Effector memory CD4-positive, alpha-beta T cell (primary cell): ENCODE measurements around the gene GGCX.

Experiments
- DNase-seq, 3 donors: peaks; one replicate each; pipeline ENCODE4 v3.0.0-alpha.2; 2020
- H3K27ac ChIP-seq: 2 replicates; pipeline ENCODE4 v1.7.0; 2013; ENCODE audit warnings: mild to moderate bottlenecking, low read length, moderate library complexity; ENCODE audit not compliant: insufficient read depth, poor library complexity, severe bottlenecking
- H3K27me3 ChIP-seq: replicated peaks from 2 replicates; pipeline ENCODE4 v1.7.0; 2013; ENCODE audit warnings: mild to moderate bottlenecking, low read length; ENCODE audit not compliant: insufficient read depth, control insufficient read depth, poor library complexity, severe bottlenecking
- H3K36me3 ChIP-seq: 2 replicates; pipeline ENCODE4 v1.7.0; 2013; ENCODE audit warnings: mild to moderate bottlenecking, low read length, moderate library complexity; ENCODE audit not compliant: control insufficient read depth, insufficient read depth
- H3K4me1 ChIP-seq: 2 replicates; pipeline ENCODE4 v1.7.0; 2013; ENCODE audit warnings: low read length, mild to moderate bottlenecking; ENCODE audit not compliant: control insufficient read depth, insufficient read depth, poor library complexity, severe bottlenecking
- H3K4me3 ChIP-seq: 2 replicates; pipeline ENCODE4 v1.7.0; 2013; ENCODE audit warnings: low read length, low read depth, mild to moderate bottlenecking; ENCODE audit not compliant: insufficient read depth, poor library complexity, severe bottlenecking
- H3K9me3 ChIP-seq: 2 replicates; pipeline ENCODE4 v1.7.0; 2013; ENCODE audit warnings: mild to moderate bottlenecking, low read length, moderate library complexity; ENCODE audit not compliant: control insufficient read depth

GGCX gene

GRCh38 chr2:85501248-85501647 is 60.0 kb downstream of the GGCX start:
- Histone ChIP-seq H3K36me3 (no peaks in the 10 kb centered on the region), H3K9me3 (no peaks in the 10 kb centered on the region), H3K27ac (no peak overlapping the region), H3K4me1 (no peaks in the 10 kb centered on the region), H3K27me3 (no peaks in the 10 kb centered on the region), H3K4me3 (no peak overlapping the region)
- DNase-seq, result no peak

GRCh38 chr2:85497944-85498630 is 63.2 kb downstream of the GGCX start:
- H3K4me3 ChIP-seq, result no peak overlapping the region

DNA sequence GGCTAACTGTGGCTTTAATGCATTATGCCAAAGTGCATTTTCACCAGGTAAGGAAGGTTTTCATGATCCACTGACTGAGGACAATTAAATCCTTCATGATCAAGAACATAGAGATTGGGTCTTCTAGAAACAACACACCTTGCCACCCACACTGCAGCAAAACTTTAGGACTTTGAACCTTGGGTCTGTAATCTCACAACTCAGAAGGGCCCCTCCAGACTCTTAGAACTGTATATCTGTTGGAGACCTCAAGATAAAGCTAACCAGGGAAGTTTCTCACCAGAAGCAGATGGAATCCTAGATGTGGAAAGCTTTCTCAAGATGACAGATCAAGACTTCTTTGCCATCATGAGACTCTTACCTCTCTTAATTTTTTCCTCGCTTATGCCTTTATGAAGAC is 64.9 kb downstream of the GGCX start:
- no peak for DNase-seq
- Histone ChIP-seq H3K36me3 (no peaks in the 10 kb centered on the region), H3K4me1 (no peaks in the 10 kb centered on the region), H3K9me3 (no peaks in the 10 kb centered on the region), H3K27ac (no peak overlapping the region), H3K27me3 (no peaks in the 10 kb centered on the region), H3K4me3 (no peak overlapping the region)

More at GRCh38 chr2:85497944-85498630, 63.2 kb downstream of the GGCX start:
- H3K27me3 ChIP-seq, result no peaks in the 10 kb centered on the region
- no peaks in the 10 kb centered on the region for H3K4me1 ChIP-seq
- no peak overlapping the region for H3K27ac ChIP-seq
- H3K36me3 ChIP-seq, result no peaks in the 10 kb centered on the region
- DNase-seq, result no peak
- H3K9me3 ChIP-seq, result no peaks in the 10 kb centered on the region
